ENCODE data around the gene SLC22A31. TPM values are rescaled to one million over a fixed set of nuclear protein-coding genes. Genes with fewer than 3 reads are reported as not detected.
A peak's percentile ranks its signal among the peaks of the same experiment; 100 is the strongest.

Gene SLC22A31
- polyA plus RNA-seq (2012; ENCODE audit: insufficient read length, low read depth), result 0.29 TPM

- TF ChIP-seq REST (IDR thresholded peaks at IDR 0.05; ENCODE audit: insufficient read depth in 1 of 2, low read depth in 2 of 2, low read length in 2 of 2) (no peak), TAF1 (IDR thresholded peaks at IDR 0.05; ENCODE audit: borderline replicate concordance, insufficient read depth, low read length) (no peak), POLR2AphosphoS5 (IDR thresholded peaks at IDR 0.05; ENCODE audit: low read depth, low read length) (no peak), FOXP2 (optimal IDR thresholded peaks at IDR 0.05; ENCODE audit: borderline replicate concordance, extremely low read depth, extremely low read length, insufficient read depth) (no peak), SIN3A (IDR thresholded peaks at IDR 0.05; ENCODE audit: borderline replicate concordance, insufficient read depth, low read length) (no peak)
Measured at GRCh38 chr16:89200124-89200849, at the start of gene SLC22A31. SLC22A31 (minus strand) TSS chr16:89200537; CDS start chr16:89200501, 36 bp downstream.

GRCh38 chr16:89248196-89248982 is 48.1 kb upstream of the SLC22A31 start:
- no peak for TF ChIP-seq REST (IDR thresholded peaks at IDR 0.05; ENCODE audit: insufficient read depth in 1 of 2, low read depth in 2 of 2, low read length in 2 of 2)
- TF ChIP-seq POLR2AphosphoS5 (IDR thresholded peaks at IDR 0.05; ENCODE audit: low read depth, low read length), result no peak
- TF ChIP-seq SIN3A (IDR thresholded peaks at IDR 0.05; ENCODE audit: borderline replicate concordance, insufficient read depth, low read length), result no peak
- TF ChIP-seq FOXP2 (optimal IDR thresholded peaks at IDR 0.05; ENCODE audit: borderline replicate concordance, extremely low read depth, extremely low read length, insufficient read depth), result no peak

- no peak for TF ChIP-seq SIN3A (IDR thresholded peaks at IDR 0.05; ENCODE audit: borderline replicate concordance, insufficient read depth, low read length)
- no peak for TF ChIP-seq REST (IDR thresholded peaks at IDR 0.05; ENCODE audit: insufficient read depth in 1 of 2, low read depth in 2 of 2, low read length in 2 of 2)
- TF ChIP-seq FOXP2 (optimal IDR thresholded peaks at IDR 0.05; ENCODE audit: borderline replicate concordance, extremely low read depth, extremely low read length, insufficient read depth), result peak; percentile 30
- TF ChIP-seq POLR2AphosphoS5 (IDR thresholded peaks at IDR 0.05; ENCODE audit: low read depth, low read length), result peak; percentile 49; the same call in 1 of the 2 replicates
Measured at GRCh38 chr16:89246903-89247733, 46.8 kb upstream of the SLC22A31 start.

GRCh38 chr16:89246383-89246902 is 46.1 kb upstream of the SLC22A31 start:
- TF ChIP-seq FOXP2 (optimal IDR thresholded peaks at IDR 0.05; ENCODE audit: borderline replicate concordance, extremely low read depth, extremely low read length, insufficient read depth), result no peak

GRCh38 chr16:89244754-89245153 is 44.4 kb upstream of the SLC22A31 start:
- TF ChIP-seq FOXP2 (optimal IDR thresholded peaks at IDR 0.05; ENCODE audit: borderline replicate concordance, extremely low read depth, extremely low read length, insufficient read depth), result no peak
- no peak for TF ChIP-seq SIN3A (IDR thresholded peaks at IDR 0.05; ENCODE audit: borderline replicate concordance, insufficient read depth, low read length)
- no peak for TF ChIP-seq TAF1 (IDR thresholded peaks at IDR 0.05; ENCODE audit: borderline replicate concordance, insufficient read depth, low read length)
- TF ChIP-seq POLR2AphosphoS5 (IDR thresholded peaks at IDR 0.05; ENCODE audit: low read depth, low read length), result no peak
- TF ChIP-seq REST (IDR thresholded peaks at IDR 0.05; ENCODE audit: insufficient read depth in 1 of 2, low read depth in 2 of 2, low read length in 2 of 2), result no peak

Data from PFSK-1 (cell line).